GM18858 (cell line): ENCODE results near the gene EPHA6.
A peak's percentile ranks its signal among the peaks of the same experiment; 100 is the strongest.

Source experiments
- ATAC-seq: cut with Tn5 transposase; IDR thresholded peaks from one replicate; pipeline ENCODE4 v1.9.1; 2021; ENCODE audit not compliant: unreplicated experiment

EPHA6 gene

GRCh38 chr3:96813820-96814650 lies at the start of gene EPHA6:
Gene EPHA6 (plus strand): TSS chr3:96814594.
- no peak for ATAC-seq

- ATAC-seq: no peak
Measured at GRCh38 chr3:96776818-96777217, 37.6 kb upstream of the EPHA6 start.

- no peak for ATAC-seq
Measured at GRCh38 chr3:96779810-96780209, 34.6 kb upstream of the EPHA6 start.

- no peak for ATAC-seq
Measured at GRCh38 chr3:96796101-96796500, 18.3 kb upstream of the EPHA6 start.

GRCh38 chr3:96803870-96804269 lies 10.5 kb upstream of the EPHA6 start:
- no peak for ATAC-seq

GRCh38 chr3:96806341-96806740 lies 8.1 kb upstream of the EPHA6 start:
- ATAC-seq: no peak

GRCh38 chr3:96813134-96813819 lies 1.1 kb upstream of the EPHA6 start:
- peak; percentile 98 for ATAC-seq

- ATAC-seq: no peak
Measured at GRCh38 chr3:96814651-96815567, 515 bp downstream of the EPHA6 start.

- no peak for ATAC-seq
Measured at GRCh38 chr3:96831175-96831574, 16.8 kb downstream of the EPHA6 start.

GRCh38 chr3:96833301-96833700 lies 18.9 kb downstream of the EPHA6 start:
- no peak for ATAC-seq

GRCh38 chr3:96836153-96836915 lies 21.9 kb downstream of the EPHA6 start:
- ATAC-seq: no peak

- no peak for ATAC-seq
Measured at GRCh38 chr3:96843505-96844203, 29.3 kb downstream of the EPHA6 start.

GRCh38 chr3:96844204-96844514 lies 29.8 kb downstream of the EPHA6 start:
- ATAC-seq: no peak

GRCh38 chr3:96852849-96853248 lies 38.5 kb downstream of the EPHA6 start:
- ATAC-seq: no peak

- no peak for ATAC-seq
Measured at GRCh38 chr3:96860882-96861281, 46.5 kb downstream of the EPHA6 start.

GRCh38 chr3:96863129-96863740 lies 48.8 kb downstream of the EPHA6 start:
- ATAC-seq: peak; percentile 62

- no peak for ATAC-seq
Measured at GRCh38 chr3:96865605-96866004, 51.2 kb downstream of the EPHA6 start.

GRCh38 chr3:96869316-96869715 lies 54.9 kb downstream of the EPHA6 start:
- no peak for ATAC-seq

GRCh38 chr3:96877510-96877909 lies 63.1 kb downstream of the EPHA6 start:
- ATAC-seq: no peak

GRCh38 chr3:96900031-96900430 lies 85.6 kb downstream of the EPHA6 start:
- ATAC-seq: no peak
